HG03571 (cell line): ENCODE results near the gene CAVIN3.

Source experiments
- ATAC-seq: cut with Tn5 transposase; IDR thresholded peaks from one replicate; pipeline ENCODE4 v1.9.1; 2021; ENCODE audit not compliant: unreplicated experiment

Gene CAVIN3

GRCh38 chr11:6320411-6321155 is at the start of gene CAVIN3:
Gene CAVIN3 (minus strand): TSS chr11:6320501. CDS start chr11:6320476, 25 bp downstream.
- no peak for ATAC-seq

- no peak for ATAC-seq
These were observed 45.4 kb upstream of the CAVIN3 start for GRCh38 chr11:6365659-6366058.

GRCh38 chr11:6362873-6363678 is 42.8 kb upstream of the CAVIN3 start:
- ATAC-seq, result peak; percentile 86

- no peak for ATAC-seq
These were observed 42.0 kb upstream of the CAVIN3 start for GRCh38 chr11:6362185-6362872.

GRCh38 chr11:6360183-6360582 is 39.9 kb upstream of the CAVIN3 start:
- no peak for ATAC-seq

- no peak for ATAC-seq
These were observed 36.9 kb upstream of the CAVIN3 start for GRCh38 chr11:6357222-6357621.

- no peak for ATAC-seq
These were observed 36.3 kb upstream of the CAVIN3 start for GRCh38 chr11:6356503-6357055.

- ATAC-seq, result no peak
These were observed 34.6 kb upstream of the CAVIN3 start for GRCh38 chr11:6354651-6355485.

- peak; percentile 78 for ATAC-seq
These were observed 33.2 kb upstream of the CAVIN3 start for GRCh38 chr11:6353367-6353987.

GRCh38 chr11:6351782-6352382 is 31.6 kb upstream of the CAVIN3 start:
- ATAC-seq, result no peak

- ATAC-seq, result no peak
These were observed 30.2 kb upstream of the CAVIN3 start for GRCh38 chr11:6350486-6350885.

- no peak for ATAC-seq
These were observed 29.7 kb upstream of the CAVIN3 start for GRCh38 chr11:6350043-6350442.

GRCh38 chr11:6345366-6345765 is 25.1 kb upstream of the CAVIN3 start:
- no peak for ATAC-seq

- ATAC-seq, result no peak
These were observed 16.0 kb upstream of the CAVIN3 start for GRCh38 chr11:6336293-6336692.

GRCh38 chr11:6334806-6335205 is 14.5 kb upstream of the CAVIN3 start:
- ATAC-seq, result no peak

- ATAC-seq, result no peak
These were observed 12.8 kb upstream of the CAVIN3 start for GRCh38 chr11:6333095-6333494.

- ATAC-seq, result no peak
These were observed 11.8 kb upstream of the CAVIN3 start for GRCh38 chr11:6332066-6332465.

- ATAC-seq, result no peak
These were observed 8.0 kb upstream of the CAVIN3 start for GRCh38 chr11:6328321-6328720.

GRCh38 chr11:6327806-6328205 is 7.5 kb upstream of the CAVIN3 start:
- ATAC-seq, result no peak

- ATAC-seq, result no peak
These were observed 6.7 kb upstream of the CAVIN3 start for GRCh38 chr11:6326985-6327384.
